ENCODE measurements around the gene DAZAP1. TPM values are rescaled to one million over a fixed set of nuclear protein-coding genes. Genes with fewer than 3 reads are reported as not detected.
A peak's percentile ranks its signal among the peaks of the same experiment; 100 is the strongest.

DAZAP1 gene
- total and polyA plus RNA-seq, 7 donors = 59.9 to 122 (median 90.9) TPM

GRCh38 chr19:1434040-1434366, 26.6 kb downstream of the DAZAP1 start:
- no peak overlapping the region for H3K4me3 ChIP-seq
- ATAC-seq = no peak
- DNase-seq = no peak
- H3K27me3 ChIP-seq (ENCODE audit: insufficient read depth in 3 of 3, low read length in 2 of 3) = no peaks in the 10 kb centered on the region
- H3K36me3 ChIP-seq (ENCODE audit: insufficient read depth in 1 of 2, low read depth in 1 of 2) = peaks cover 7 to 69% of the 10 kb centered on the region in 2 donors
- no peak overlapping the region for H3K27ac ChIP-seq
- H3K9me3 ChIP-seq = no peaks in the 10 kb centered on the region
- TF ChIP-seq CTCF (IDR thresholded peaks at IDR 0.05) = no peak
- peaks cover 20% of the 10 kb centered on the region for H3K4me1 ChIP-seq
- 92 to 95% (median 94%) methylated on average over 17 of the region's 17 CpGs for WGBS, 3 donors
- intact Hi-C loops (cut with DNase I) = no loop called here

GRCh38 chr19:1434577-1435060, 27.2 kb downstream of the DAZAP1 start:
- no peak for DNase-seq
- no peak for TF ChIP-seq CTCF (IDR thresholded peaks at IDR 0.05)
- Histone ChIP-seq H3K27me3 (ENCODE audit: insufficient read depth in 3 of 3, low read length in 2 of 3) (no peaks in the 10 kb centered on the region), H3K27ac (no peak overlapping the region), H3K4me1 (peaks cover 25% of the 10 kb centered on the region), H3K4me3 (no peak overlapping the region), H3K36me3 (ENCODE audit: insufficient read depth in 1 of 2, low read depth in 1 of 2) (peaks cover 3 to 65% of the 10 kb centered on the region in 2 donors), H3K9me3 (no peaks in the 10 kb centered on the region)
- 78 to 86% (median 83%) methylated on average over 36 to 39 of the region's 39 CpGs for WGBS, 3 donors
- no peak for ATAC-seq
- intact Hi-C loops (cut with DNase I) = no loop called here

GRCh38 chr19:1435378-1435989, 28.1 kb downstream of the DAZAP1 start:
- Histone ChIP-seq H3K9me3 (no peaks in the 10 kb centered on the region), H3K4me3 (no peak overlapping the region), H3K27ac (peak overlapping the region; percentile 4), H3K36me3 (ENCODE audit: insufficient read depth in 1 of 2, low read depth in 1 of 2) (peaks cover 5 to 65% of the 10 kb centered on the region in 2 donors), H3K4me1 (peaks cover 34% of the 10 kb centered on the region), H3K27me3 (ENCODE audit: insufficient read depth in 3 of 3, low read length in 2 of 3) (no peaks in the 10 kb centered on the region)
- no peak for TF ChIP-seq CTCF (IDR thresholded peaks at IDR 0.05)
- 81 to 87% (median 86%) methylated on average over 21 of the region's 21 CpGs for WGBS, 3 donors
- intact Hi-C loops (cut with DNase I) = no loop called here
- DNase-seq (no peak), ATAC-seq (no peak)

- intact Hi-C loops (cut with DNase I) = no loop called here
- no peak for TF ChIP-seq CTCF (IDR thresholded peaks at IDR 0.05)
- Histone ChIP-seq H3K4me3 (peak overlapping the region; percentile 99), H3K9me3 (no peaks in the 10 kb centered on the region), H3K27me3 (ENCODE audit: insufficient read depth in 3 of 3, low read length in 2 of 3) (no peaks in the 10 kb centered on the region), H3K36me3 (ENCODE audit: insufficient read depth in 1 of 2, low read depth in 1 of 2) (peaks cover 20 to 65% of the 10 kb centered on the region in 2 donors), H3K27ac (peak overlapping the region; percentile 91), H3K4me1 (peaks cover 36% of the 10 kb centered on the region)
- WGBS, 3 donors = 44 to 53% (median 51%) methylated on average over 8 of the region's 8 CpGs
- DNase-seq = no peak
- no peak for ATAC-seq
These were observed 30.2 kb downstream of the DAZAP1 start for GRCh38 chr19:1437609-1438008.
